GM12865 (cell line): ENCODE measurements around the gene QKI.
"Not testable (repeated sequence)": the region's sequence is repeated elsewhere in the genome, so short reads cannot be mapped to it uniquely, and the experiment has no call there.

ENCODE experiments used
- DNase-seq: peaks from one replicate; pipeline ENCODE4 v3.0.0; 2010; ENCODE audit warnings: low read depth
- H3K4me3 ChIP-seq: 2 replicates; pipeline ENCODE4 v1.5.1; 2011; ENCODE audit warnings: mild to moderate bottlenecking, low read depth, low read length, control low read depth
- TF ChIP-seq, protein P1 (sequence below): IDR thresholded peaks from 2 replicates; pipeline ENCODE4 v1.5.1; 2011; ENCODE audit warnings: low read length, control low read depth, low read depth, inconsistent platforms; ENCODE audit not compliant: insufficient read depth; ENCODE audit errors: missing control alignments

The QKI gene

DNA sequence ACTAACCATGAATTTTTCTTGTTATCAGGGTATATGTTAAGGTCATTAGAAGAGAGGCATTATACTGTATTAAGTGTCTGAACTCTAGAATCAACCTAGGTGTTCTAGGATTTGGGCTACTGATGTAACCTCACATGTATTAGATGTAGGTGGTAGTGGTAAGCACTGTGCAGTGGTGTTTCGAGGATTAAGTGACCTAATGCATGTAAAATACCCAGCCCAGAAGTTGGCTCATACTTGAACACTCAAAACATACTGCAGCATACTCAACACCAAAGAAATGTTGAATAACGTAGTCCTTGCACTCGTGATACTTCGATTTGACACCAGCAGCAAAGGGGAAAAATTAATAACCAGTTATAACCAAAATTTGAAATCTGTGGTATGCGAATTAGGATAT, 48.7 kb downstream of the QKI start:
- TF ChIP-seq, protein P1, sequence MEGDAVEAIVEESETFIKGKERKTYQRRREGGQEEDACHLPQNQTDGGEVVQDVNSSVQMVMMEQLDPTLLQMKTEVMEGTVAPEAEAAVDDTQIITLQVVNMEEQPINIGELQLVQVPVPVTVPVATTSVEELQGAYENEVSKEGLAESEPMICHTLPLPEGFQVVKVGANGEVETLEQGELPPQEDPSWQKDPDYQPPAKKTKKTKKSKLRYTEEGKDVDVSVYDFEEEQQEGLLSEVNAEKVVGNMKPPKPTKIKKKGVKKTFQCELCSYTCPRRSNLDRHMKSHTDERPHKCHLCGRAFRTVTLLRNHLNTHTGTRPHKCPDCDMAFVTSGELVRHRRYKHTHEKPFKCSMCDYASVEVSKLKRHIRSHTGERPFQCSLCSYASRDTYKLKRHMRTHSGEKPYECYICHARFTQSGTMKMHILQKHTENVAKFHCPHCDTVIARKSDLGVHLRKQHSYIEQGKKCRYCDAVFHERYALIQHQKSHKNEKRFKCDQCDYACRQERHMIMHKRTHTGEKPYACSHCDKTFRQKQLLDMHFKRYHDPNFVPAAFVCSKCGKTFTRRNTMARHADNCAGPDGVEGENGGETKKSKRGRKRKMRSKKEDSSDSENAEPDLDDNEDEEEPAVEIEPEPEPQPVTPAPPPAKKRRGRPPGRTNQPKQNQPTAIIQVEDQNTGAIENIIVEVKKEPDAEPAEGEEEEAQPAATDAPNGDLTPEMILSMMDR, result no peak
- no peak overlapping the region for H3K4me3 ChIP-seq
- DNase-seq, result no peak

DNA sequence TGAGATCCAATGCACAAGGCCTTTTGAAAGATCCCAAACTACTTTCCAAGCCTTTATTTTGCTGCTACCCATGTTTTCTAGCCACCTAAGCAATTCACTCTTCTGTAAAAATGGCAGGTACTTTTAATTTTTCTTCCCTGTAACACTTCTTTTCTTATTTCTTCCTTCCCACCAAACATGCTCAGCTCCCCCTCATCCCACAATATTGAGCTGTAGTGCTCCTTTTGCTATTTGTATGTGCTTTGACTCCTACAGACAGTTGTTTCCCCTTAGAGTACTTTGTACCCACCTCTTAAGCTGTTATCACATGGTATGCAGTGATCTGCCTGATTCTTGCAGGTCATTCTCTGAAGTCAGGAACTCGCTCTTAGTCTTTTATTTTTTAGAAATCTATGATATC, 49.3 kb downstream of the QKI start:
- no peak for DNase-seq
- TF ChIP-seq, protein P1, result no peak
- no peak overlapping the region for H3K4me3 ChIP-seq

DNA sequence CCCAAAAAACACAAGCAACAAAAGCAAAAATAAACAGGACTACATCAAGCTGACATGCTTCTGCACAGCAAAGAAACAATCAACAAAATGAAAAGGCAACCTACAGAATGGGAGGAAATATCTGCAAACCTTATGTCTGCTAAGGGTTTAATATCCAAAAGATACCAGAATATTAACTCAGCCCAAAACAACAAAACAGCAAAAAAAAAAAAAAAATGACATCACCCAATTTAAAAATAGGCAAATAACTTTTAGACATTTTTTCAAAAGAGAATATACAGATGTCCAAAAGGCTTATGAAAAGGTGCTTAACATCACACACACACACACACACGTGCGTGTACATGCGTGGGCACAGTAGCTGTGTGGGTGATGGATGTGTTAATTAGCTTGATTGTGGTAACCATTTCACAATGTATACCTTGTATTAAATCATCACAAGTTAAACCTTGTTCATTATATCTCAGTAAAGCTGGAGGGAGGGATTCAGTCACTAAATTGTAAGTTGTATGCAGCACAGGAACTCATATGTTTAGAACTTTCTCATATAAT, 52.4 kb downstream of the QKI start:
- TF ChIP-seq, protein P1, result no peak

DNA sequence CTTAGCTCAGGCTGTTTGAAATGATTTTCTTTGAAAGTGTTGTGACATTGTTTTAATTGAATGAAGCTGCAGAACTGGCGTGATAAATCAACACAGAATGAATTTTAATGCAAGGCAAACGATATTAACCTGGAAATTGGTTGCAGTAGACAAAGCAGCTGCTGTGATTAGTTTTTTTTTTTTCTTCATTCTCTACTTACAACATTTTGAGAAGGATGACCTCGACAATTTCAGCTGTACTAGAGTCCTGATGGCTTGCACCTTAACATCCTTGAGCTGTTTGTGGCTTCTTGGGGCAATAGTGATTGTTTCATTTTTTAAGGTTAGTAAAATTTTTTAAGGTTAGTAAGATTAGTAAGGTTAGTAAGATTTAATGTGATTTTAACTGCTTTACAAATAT, 54.2 kb downstream of the QKI start:
- TF ChIP-seq, protein P1, result no peak
- H3K4me3 ChIP-seq, result no peak overlapping the region
- no peak for DNase-seq

More for the DNA sequence above, 52.4 kb downstream of the QKI start:
- H3K4me3 ChIP-seq, result no peak overlapping the region
- no peak for DNase-seq

DNA sequence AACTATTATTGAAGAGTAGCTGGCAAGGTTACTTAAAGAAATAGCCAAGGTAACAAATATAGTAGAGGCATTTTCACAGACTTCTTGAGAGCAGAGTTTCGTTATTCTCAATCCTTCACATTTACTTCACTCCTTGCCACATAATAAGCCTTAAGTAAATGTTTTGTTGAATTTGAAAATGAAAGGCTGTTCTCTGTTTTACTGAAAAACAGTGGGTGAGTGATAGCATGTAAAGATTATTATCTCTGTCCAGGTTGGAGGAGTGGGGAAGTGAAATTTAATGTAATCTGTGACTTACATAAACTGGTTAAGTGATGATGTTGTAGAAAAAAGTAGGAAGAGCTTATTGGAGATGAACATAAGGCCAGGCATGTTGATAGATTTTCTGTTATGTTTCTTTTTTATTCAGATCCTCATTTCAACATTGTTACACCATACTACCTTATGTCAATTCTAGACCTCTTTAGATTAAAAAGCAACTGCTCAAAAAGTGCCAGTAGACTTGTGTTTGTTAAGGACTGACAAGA, 55.0 kb downstream of the QKI start:
- no peak overlapping the region for H3K4me3 ChIP-seq
- TF ChIP-seq, protein P1, result no peak
- no peak for DNase-seq

DNA sequence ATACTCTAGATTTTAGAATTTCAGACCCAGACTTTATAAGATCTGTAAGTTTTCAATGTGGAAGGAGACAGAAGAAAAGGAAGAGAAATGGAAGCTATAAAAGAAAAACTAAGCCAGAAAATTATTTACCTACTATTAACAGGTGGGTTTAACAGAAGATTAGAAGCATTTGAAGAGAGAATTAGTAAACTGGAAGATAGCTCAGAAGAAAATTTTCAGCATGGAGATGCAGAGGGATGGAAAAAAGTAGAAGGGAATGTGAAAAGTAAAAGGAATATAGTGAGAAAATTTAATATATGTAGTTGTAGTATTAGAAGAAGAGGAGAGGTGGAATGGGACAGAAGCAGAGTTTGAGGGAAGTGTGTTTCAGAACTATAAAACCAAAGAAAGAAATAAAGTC, 56.1 kb downstream of the QKI start:
- H3K4me3 ChIP-seq, result no peak overlapping the region
- TF ChIP-seq, protein P1, result no peak
- DNase-seq, result no peak

DNA sequence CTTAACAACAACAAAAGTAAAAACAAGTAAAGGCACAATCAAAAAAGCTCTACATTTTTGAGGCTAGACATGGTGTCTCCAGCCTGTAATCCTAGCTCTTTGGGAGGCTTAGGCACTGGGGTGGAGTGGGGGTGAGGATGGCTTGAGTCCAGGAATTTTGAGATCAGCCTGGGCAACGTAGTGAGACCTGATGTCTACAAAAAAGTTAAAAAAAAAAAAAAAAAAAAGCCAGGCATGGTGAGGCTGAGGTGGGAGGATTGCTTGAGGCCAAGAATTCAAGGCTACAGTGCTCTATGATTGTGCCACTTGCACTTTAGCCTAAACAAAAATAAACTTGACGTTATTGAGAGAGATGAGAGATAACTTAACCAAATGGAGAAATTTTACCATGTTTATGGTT, 60.1 kb downstream of the QKI start:
- no peak for DNase-seq
- no peak overlapping the region for H3K4me3 ChIP-seq
- TF ChIP-seq, protein P1, result no peak

DNA sequence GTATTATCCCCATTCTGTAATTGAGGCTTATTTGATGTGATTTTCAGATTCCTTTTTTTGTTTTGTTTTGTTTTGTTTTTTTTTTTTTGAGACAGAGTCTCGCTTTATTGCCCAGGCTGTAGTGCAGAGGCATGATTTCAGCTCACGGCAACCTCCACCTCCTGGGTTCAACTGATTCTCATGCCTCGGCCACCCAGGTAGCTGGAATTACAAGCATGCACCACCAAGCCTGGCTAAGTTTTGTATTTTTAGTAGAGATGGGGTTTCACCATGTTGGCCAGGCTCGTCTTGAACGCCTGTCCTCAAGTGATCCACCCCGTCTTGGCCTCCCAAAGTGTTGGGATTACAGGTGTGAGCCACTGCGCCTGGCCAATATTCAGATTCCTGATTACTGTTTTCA, 62.4 kb downstream of the QKI start:
- DNase-seq, H3K4me3 ChIP-seq: not testable (repeated sequence)
